Subcutaneous adipose tissue (tissue), 4 donors: ENCODE data around the gene CKAP2L. TPM values are rescaled to one million over a fixed set of nuclear protein-coding genes. Genes with fewer than 3 reads are reported as not detected.

Source experiments
- CTCF ChIP-seq: fragments of 450-650 bp; IDR thresholded peaks from one replicate; pipeline ENCODE4 v1.5.1; 2016; ENCODE audit warnings: low read depth, mild to moderate bottlenecking, control low read depth, antibody characterized with exemption, moderate library complexity
- total RNA-seq, 4 donors: library from RNA; depleted of rRNA; stranded (reverse); fragments of >200 nt; gene quantifications; one replicate each; pipeline ENCODE4 v1.1.0, GENCODE V29; 2016

The CKAP2L gene
- total RNA-seq, 4 donors from 2014 or later, result 0.19 to 3.1 (median 1.5) TPM; not detected in 1

- no peak for TF ChIP-seq CTCF
Observed at GRCh38 chr2:112750560-112750843, 13.9 kb downstream of the CKAP2L start.

- TF ChIP-seq CTCF, result no peak
Observed at GRCh38 chr2:112749755-112750559, 14.5 kb downstream of the CKAP2L start.

- TF ChIP-seq CTCF, result no peak
Observed at GRCh38 chr2:112740527-112740926, 23.9 kb downstream of the CKAP2L start.

- TF ChIP-seq CTCF, result no peak
Observed at GRCh38 chr2:112737542-112738232, 26.7 kb downstream of the CKAP2L start.

- TF ChIP-seq CTCF, result no peak
Observed at GRCh38 chr2:112733871-112734270, 30.5 kb downstream of the CKAP2L start.

GRCh38 chr2:112733456-112733855, 31.0 kb downstream of the CKAP2L start:
- TF ChIP-seq CTCF, result no peak

- no peak for TF ChIP-seq CTCF
Observed at GRCh38 chr2:112731479-112731878, 32.9 kb downstream of the CKAP2L start.
